Activated CD4-positive, alpha-beta memory T cell treated with anti-CD3 and anti-CD28 coated beads for 36 hours (primary cell): Measurements from ENCODE around the gene SLC23A2. TPM values are rescaled to one million over a fixed set of nuclear protein-coding genes. Genes with fewer than 3 reads are reported as not detected.
"Not testable (repeated sequence)": the region's sequence is repeated elsewhere in the genome, so short reads cannot be mapped to it uniquely, and the experiment has no call there.

Source experiments
- CTCF ChIA-PET: fragments of 350-600 bp; sonication (Branson Sonifier 250); formaldehyde crosslinking; loops from one replicate; lab custom pipeline; 2021; ENCODE audit warnings: antibody characterized with exemption, inconsistent platforms; lab: Charles Lee
- POLR2A ChIA-PET: fragments of 350-600 bp; sonication (Branson Sonifier 250); formaldehyde crosslinking; loops from one replicate; lab custom pipeline; 2021; ENCODE audit warnings: antibody characterized with exemption; lab: Charles Lee
- DNase-seq: peaks from one replicate; pipeline ENCODE4 v3.0.0-alpha.2; 2020
- H3K27ac Mint-ChIP-seq: one replicate; pipeline ENCODE4 v1.8.0; 2021; ENCODE audit warnings: mixed read lengths
- H3K27me3 Mint-ChIP-seq: one replicate; pipeline ENCODE4 v1.8.0; 2021; ENCODE audit warnings: mixed read lengths
- H3K36me3 Mint-ChIP-seq: one replicate; pipeline ENCODE4 v1.8.0; 2021; ENCODE audit warnings: mixed read lengths
- H3K4me1 Mint-ChIP-seq: one replicate; pipeline ENCODE4 v1.8.0; 2021; ENCODE audit warnings: low read depth, mixed read lengths
- H3K4me3 Mint-ChIP-seq: one replicate; pipeline ENCODE4 v1.8.0; 2021; ENCODE audit warnings: mild to moderate bottlenecking, mixed read lengths
- H3K9me3 Mint-ChIP-seq: one replicate; pipeline ENCODE4 v1.8.0; 2021; ENCODE audit warnings: mixed read lengths
- intact Hi-C: fragments of 100-400 bp; cut with micrococcal nuclease; formaldehyde crosslinking; loops from one replicate; pipeline ENCODE4 v1.15.1; 2023
- total RNA-seq, 2 experiments: library from RNA; stranded (reverse); gene quantifications; one replicate each; pipeline ENCODE4 v1.2.3, GENCODE V29; 2021

Gene SLC23A2
- total RNA-seq, 2 experiments from 2014 or later = 14.0 to 14.9 TPM

DNA sequence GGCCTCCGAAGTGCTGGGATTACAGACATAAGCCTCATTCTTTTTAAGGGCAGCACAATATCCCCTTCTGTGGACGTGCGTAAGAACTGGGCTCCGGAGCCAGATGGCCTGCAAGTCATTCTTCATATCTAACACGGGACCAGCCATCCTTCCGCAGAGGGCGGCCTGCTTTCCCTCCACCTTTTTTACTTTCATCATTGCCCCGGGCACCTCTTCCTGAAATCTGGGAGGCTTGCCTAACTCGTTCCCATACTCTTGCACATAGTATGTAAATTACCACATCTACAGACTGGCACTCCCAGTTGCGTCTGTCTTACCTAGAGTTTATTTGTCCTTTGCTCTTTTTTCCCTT is 29.9 kb upstream of the SLC23A2 start:
- ChIA-PET POLR2A (no interaction called here), CTCF (no interaction called here)
- no peak overlapping the region for H3K4me3 Mint-ChIP-seq
- no peak overlapping the region for H3K27ac Mint-ChIP-seq
- no peak for DNase-seq
- H3K4me1 Mint-ChIP-seq = no peaks in the 10 kb centered on the region
- no peaks in the 10 kb centered on the region for H3K36me3 Mint-ChIP-seq
- no peaks in the 10 kb centered on the region for H3K9me3 Mint-ChIP-seq
- H3K27me3 Mint-ChIP-seq = no peaks in the 10 kb centered on the region
- intact Hi-C loops = no loop called here

DNA sequence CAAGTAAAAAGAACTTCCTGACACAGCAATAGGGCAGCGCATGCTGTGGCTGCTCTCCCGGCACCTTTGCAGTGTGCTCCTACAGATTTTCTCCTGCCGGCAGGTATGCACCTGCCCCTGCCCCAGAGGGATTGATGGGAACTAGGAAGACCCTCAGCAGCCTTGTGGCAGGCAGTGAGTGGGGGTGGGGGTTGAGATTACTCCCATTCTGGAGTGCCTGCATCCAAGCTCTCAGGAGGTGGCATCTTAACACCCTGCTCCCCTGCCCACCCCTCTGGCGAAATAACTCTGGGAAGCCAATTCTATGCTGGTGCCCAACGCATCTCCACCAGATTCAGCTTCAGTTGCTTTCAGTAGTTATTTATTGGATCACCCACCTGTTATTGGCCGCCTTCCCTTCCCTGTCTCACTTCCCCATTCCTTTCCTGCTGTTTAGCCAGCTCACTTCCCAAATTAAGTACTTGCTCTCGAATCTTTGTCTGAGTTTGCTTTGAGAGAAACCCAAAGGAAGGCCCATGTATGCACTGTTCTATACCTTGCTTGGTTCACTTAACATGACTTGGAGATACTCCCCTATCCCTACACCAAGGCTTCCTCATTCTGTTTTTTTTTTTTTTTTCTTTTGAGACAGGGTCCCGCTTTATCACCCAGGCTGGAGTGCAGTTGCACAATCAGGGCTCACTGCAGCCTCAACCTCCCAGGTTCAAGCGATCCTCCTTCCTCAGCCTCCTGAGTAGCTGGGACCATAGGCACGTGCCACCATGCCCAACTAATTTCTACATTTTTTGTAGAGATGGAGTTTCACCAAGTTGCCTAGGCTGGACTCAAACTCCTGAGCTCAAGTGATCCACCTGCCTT is 29.3 kb upstream of the SLC23A2 start:
- ChIA-PET POLR2A (no interaction called here), CTCF (interaction anchor here (0.6 kb wide), 1 partner anchor 70 kb away, joined by 3 read pairs; no protein-coding TSS in a partner anchor)
- H3K4me1 Mint-ChIP-seq = no peaks in the 10 kb centered on the region
- no peaks in the 10 kb centered on the region for H3K36me3 Mint-ChIP-seq
- intact Hi-C loops = no loop called here
- H3K4me3 Mint-ChIP-seq = no peak overlapping the region
- DNase-seq = no peak
- H3K27ac Mint-ChIP-seq = no peak overlapping the region
- H3K9me3 Mint-ChIP-seq = no peaks in the 10 kb centered on the region
- H3K27me3 Mint-ChIP-seq = no peaks in the 10 kb centered on the region

DNA sequence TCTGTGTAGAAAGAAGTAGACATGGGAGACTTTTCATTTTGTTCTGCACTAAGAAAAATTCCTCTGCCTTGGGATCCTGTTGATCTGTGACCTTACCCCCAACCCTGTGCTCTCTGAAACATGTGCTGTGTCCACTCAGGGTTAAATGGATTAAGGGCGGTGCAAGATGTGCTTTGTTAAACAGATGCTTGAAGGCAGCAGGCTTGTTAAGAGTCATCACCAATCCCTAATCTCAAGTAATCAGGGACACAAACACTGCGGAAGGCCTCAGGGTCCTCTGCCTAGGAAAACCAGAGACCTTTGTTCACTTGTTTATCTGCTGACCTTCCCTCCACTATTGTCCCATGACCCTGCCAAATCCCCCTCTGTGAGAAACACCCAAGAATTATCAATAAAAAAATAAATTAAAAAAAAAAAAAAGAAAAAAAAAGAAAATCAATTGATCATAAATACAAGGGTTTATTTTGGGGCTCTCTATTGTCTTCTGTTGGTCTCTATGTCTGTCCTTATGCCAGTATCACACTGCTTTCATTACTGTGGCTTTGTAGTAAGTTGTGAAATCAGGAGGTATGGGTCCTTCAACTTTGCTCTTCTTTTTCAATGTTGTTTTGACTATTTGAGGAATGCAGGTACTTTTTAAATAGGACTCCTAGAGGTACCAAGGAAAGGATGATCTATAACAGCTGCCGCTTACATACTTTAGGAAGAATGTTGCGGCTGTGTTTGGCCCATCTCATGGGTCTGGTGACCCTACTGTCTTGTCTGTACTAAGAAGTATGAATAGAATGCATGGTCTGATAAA is 27.1 kb upstream of the SLC23A2 start:
- POLR2A ChIA-PET, H3K4me1 Mint-ChIP-seq, H3K4me3 Mint-ChIP-seq, H3K36me3 Mint-ChIP-seq, H3K27me3 Mint-ChIP-seq, DNase-seq, H3K27ac Mint-ChIP-seq, intact Hi-C loops, CTCF ChIA-PET, H3K9me3 Mint-ChIP-seq: not testable (repeated sequence)

DNA sequence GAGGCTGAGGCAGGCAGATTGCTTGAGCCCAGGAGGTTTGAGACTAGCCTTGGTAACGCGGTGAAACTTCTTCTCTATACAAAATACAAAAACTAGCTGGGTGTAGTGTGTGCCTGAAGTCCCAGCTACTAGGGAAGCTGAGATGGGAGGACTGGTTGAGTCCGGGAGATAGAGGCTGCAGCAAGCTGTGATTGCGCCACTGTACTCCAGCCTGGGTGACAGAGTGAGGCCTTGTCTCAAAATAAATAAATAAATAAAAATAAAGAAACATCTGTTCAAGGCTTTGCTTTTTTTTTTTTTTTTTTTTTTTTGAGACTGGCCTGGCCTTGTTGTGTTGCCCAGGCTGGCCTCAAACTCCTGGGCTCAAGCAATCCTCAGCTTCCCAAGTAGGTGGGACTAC is 23.7 kb upstream of the SLC23A2 start:
- H3K4me3 Mint-ChIP-seq = no peak overlapping the region
- H3K36me3 Mint-ChIP-seq = no peaks in the 10 kb centered on the region
- intact Hi-C loops = no loop called here
- no peak overlapping the region for H3K27ac Mint-ChIP-seq
- H3K27me3 Mint-ChIP-seq = no peaks in the 10 kb centered on the region
- POLR2A ChIA-PET = no interaction called here
- H3K4me1 Mint-ChIP-seq = no peaks in the 10 kb centered on the region
- no peaks in the 10 kb centered on the region for H3K9me3 Mint-ChIP-seq
- DNase-seq = no peak
- CTCF ChIA-PET = no interaction called here

DNA sequence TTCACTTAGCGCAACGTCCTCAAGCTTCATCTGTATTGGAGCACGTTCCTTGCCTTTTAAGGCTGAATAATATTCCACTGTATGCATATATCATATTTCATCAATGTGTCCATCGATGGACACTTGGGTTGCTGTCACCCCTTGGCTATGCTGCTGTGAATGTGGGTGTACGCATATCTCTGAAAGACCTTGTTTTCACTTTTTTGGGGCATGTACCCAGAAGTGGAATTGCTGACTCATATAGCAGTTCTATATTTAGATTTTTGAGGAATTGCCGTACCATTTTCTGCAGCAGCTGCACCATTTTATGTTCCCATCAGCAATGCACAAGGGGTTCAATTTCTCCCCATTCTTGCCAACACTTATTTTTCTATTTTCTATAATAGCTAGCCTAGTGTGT is 22.8 kb upstream of the SLC23A2 start:
- POLR2A ChIA-PET = no interaction called here

DNA sequence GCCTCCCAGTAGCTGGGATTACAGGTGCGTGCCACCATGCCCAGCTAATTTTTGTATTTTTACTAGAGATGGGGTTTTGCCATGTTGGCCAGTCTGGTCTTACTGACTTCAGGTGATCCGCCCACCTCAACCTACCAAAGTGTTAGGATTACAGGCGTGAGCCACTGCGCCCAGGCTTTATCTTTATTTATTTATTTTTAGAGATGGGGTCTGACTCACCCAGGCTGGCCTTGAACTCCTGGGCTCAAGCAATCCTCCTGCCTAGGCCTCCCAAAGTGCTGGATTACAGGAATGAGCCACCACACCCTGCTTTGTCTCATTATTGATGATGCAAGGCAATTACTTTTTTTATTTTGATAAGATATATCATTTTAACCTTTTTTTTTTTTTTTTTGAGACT is 21.9 kb upstream of the SLC23A2 start:
- intact Hi-C loops, H3K36me3 Mint-ChIP-seq, H3K9me3 Mint-ChIP-seq, POLR2A ChIA-PET, DNase-seq, H3K4me3 Mint-ChIP-seq, H3K27ac Mint-ChIP-seq, H3K4me1 Mint-ChIP-seq, H3K27me3 Mint-ChIP-seq, CTCF ChIA-PET: not testable (repeated sequence)

More for the DNA sequence above, 22.8 kb upstream of the SLC23A2 start:
- Mint-ChIP-seq H3K36me3 (no peaks in the 10 kb centered on the region), H3K27ac (no peak overlapping the region), H3K27me3 (no peaks in the 10 kb centered on the region), H3K4me3 (no peak overlapping the region), H3K9me3 (no peaks in the 10 kb centered on the region), H3K4me1 (no peaks in the 10 kb centered on the region)
- CTCF ChIA-PET = no interaction called here
- intact Hi-C loops = no loop called here
- no peak for DNase-seq

DNA sequence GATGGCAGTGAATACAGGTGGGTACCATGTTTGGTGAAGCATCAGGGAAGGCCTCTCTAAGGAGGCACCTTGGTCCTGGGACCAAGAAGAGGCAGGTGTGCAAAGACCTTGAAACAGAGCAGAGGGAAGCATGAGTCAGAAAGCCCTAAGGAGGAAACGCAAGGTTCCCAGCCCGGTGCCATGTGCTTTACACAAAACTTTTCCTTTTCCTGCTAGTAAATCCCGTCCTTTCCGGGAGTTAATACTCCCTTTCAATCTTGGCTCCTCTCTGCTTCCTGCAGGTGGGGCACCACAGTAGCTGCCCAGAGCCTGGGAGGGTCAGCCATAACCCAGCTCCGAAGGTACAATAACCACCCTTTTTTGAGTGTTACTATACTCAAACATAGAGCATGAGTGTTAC is 19.4 kb upstream of the SLC23A2 start:
- POLR2A ChIA-PET = no interaction called here
- no peak for DNase-seq
- Mint-ChIP-seq H3K9me3 (no peaks in the 10 kb centered on the region), H3K4me3 (no peak overlapping the region), H3K4me1 (no peaks in the 10 kb centered on the region), H3K27me3 (no peaks in the 10 kb centered on the region), H3K27ac (no peak overlapping the region), H3K36me3 (no peaks in the 10 kb centered on the region)
- CTCF ChIA-PET = no interaction called here
- intact Hi-C loops = no loop called here

DNA sequence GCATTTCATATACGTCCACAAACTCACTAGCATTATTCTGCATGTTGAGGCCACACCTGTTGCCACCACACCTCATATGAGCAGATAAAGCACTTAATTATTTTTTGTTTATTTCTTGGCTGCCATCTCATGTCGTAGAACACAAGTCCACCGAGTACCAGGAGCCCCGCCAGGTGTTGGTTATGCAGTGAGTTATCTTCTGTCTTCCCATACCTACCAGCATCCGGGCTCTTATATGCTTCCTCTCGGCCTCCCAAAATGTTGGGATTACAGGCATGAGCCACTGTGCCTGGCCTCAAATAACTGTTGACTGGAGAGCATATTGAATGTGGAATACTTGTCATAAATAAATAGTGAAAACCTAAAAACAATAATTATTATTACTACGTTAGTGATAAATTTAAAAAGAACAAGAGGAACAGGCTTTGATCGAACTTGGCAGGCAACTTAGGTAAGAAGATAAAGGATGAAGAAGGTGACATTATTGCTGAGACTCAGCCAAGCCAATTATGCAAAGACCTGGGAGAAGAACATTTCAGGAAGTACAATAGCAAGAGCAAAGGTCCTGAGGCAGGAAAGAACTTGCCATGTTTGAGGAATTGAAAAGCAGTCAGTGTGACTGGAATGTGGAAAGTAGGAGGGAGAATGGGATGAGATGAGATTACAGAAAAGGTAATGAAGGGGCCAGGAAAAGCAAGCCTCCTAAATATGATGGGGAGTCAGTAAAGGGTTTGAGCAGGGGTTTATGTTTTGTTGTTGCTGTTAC is 12.6 kb upstream of the SLC23A2 start:
- H3K4me3 Mint-ChIP-seq = no peak overlapping the region

DNA sequence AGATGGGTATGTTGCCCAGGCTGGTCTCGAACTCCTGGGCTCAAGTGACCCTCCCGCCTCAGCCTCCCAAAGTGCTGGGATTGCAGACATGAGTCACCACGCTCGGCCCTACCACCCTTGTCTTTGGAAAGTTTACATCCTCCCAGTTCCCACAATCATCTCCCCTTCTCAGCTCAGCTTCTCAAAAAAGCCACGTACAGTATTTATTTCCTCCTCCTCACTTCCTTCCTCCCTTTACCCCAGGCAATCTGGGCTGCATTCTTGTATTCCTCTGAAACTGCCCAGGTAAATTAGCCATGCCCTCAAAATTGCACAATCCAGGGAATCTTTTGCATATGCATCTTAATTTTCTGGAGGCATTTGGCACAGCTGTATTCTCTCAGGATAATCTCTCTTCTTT is 7.4 kb upstream of the SLC23A2 start:
- no peak overlapping the region for H3K27ac Mint-ChIP-seq
- ChIA-PET CTCF (interaction anchor here (0.7 kb wide), 1 partner anchor 9 kb away, joined by 3 read pairs; no protein-coding TSS in a partner anchor), POLR2A (no interaction called here)
- no peak for DNase-seq
- H3K36me3 Mint-ChIP-seq = no peaks in the 10 kb centered on the region
- no peaks in the 10 kb centered on the region for H3K27me3 Mint-ChIP-seq
- no peaks in the 10 kb centered on the region for H3K9me3 Mint-ChIP-seq
- H3K4me3 Mint-ChIP-seq = no peak overlapping the region
- peaks cover 9% of the 10 kb centered on the region for H3K4me1 Mint-ChIP-seq
- intact Hi-C loops = no loop called here

More for the DNA sequence above, 12.6 kb upstream of the SLC23A2 start:
- ChIA-PET CTCF (no interaction called here), POLR2A (no interaction called here)
- no peak for DNase-seq
- Mint-ChIP-seq H3K4me1 (peaks cover 3% of the 10 kb centered on the region), H3K36me3 (no peaks in the 10 kb centered on the region), H3K27me3 (no peaks in the 10 kb centered on the region), H3K9me3 (no peaks in the 10 kb centered on the region), H3K27ac (no peak overlapping the region)
- intact Hi-C loops = no loop called here

DNA sequence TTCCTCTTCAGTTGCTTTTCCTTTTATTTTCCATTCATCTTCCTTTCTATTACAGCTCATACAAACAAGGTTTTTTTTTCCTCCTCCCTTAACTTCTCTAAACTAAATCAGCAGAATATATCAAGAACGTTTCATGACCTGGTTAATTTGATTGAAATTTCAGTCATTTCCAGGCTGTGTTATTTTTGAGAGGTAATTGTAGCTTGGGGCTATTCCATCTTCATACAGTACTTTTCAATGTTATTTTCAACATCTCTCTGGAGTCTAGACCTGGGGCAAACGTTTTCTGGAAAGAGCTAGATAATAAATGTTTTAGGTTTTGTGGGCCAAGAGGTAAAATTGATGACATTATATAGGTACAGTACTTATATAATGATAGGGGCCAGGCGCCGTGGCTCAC is 4.0 kb upstream of the SLC23A2 start:
- Mint-ChIP-seq H3K4me1 (peaks cover 17% of the 10 kb centered on the region), H3K36me3 (no peaks in the 10 kb centered on the region), H3K27me3 (no peaks in the 10 kb centered on the region), H3K27ac (no peak overlapping the region), H3K4me3 (no peak overlapping the region), H3K9me3 (no peaks in the 10 kb centered on the region)
- ChIA-PET POLR2A (no interaction called here), CTCF (interaction anchor here (0.7 to 1.4 kb wide), 2 partner anchors 27 to 401 kb away, joined by 3 read pairs; no protein-coding TSS in a partner anchor)
- no peak for DNase-seq
- intact Hi-C loops = no loop called here

DNA sequence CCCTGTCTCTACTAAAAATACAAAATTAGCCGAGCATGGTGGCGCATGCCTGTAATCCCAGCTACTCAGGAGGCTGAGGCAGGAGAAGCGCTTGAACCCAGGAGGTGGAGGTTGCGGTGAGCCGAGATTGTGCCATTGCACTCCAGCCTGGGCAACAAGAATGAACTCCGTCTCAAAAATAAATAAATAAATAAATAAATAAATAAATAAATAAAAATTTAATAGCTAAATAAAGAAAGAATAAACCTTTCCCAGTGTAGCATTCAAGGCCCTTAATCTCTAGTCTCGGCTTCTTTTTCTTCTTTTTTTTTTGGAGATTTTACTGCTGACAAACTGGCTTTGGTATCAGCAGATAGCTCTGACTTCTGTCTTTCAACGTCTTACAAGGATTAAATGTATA is 3.5 kb upstream of the SLC23A2 start:
- H3K4me3 Mint-ChIP-seq, H3K27me3 Mint-ChIP-seq, H3K27ac Mint-ChIP-seq, H3K9me3 Mint-ChIP-seq, DNase-seq, POLR2A ChIA-PET, H3K36me3 Mint-ChIP-seq: not testable (repeated sequence)
- peaks cover 21% of the 10 kb centered on the region for H3K4me1 Mint-ChIP-seq
- CTCF ChIA-PET = interaction anchor here (0.7 to 1.4 kb wide), 3 partner anchors 27 to 401 kb away, joined by 3 to 5 read pairs (median 3); no protein-coding TSS in a partner anchor
- intact Hi-C loops = loop anchor here (5.0 kb wide), 1 partner anchor 193 kb away; no protein-coding TSS in a partner anchor

DNA sequence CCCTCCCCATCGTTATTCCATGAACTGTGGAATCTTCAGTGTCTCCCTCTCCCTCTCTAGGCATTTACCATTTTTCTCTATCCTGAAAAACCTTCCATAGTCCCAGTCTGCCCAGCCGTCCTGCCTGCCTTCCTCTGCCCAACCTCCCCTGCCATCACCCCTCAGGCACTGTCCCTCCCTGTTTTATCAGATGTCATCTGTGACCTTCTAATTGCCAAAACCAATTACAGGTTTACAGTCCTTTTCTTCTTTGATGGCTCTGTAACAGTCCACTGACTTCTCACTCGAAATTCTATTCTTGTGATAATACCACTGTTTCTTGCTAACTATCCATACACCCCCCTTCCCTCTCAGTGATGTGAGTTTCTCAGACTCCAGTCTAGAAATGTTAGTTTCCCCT is 2.3 kb upstream of the SLC23A2 start:
- POLR2A ChIA-PET = no interaction called here
- no peaks in the 10 kb centered on the region for H3K9me3 Mint-ChIP-seq
- DNase-seq = no peak
- H3K27me3 Mint-ChIP-seq = no peaks in the 10 kb centered on the region
- H3K4me3 Mint-ChIP-seq = no peak overlapping the region
- intact Hi-C loops = loop anchor here (5.0 kb wide), 1 partner anchor 191 kb away; no protein-coding TSS in a partner anchor
- peaks cover 2% of the 10 kb centered on the region for H3K36me3 Mint-ChIP-seq
- peaks cover 23% of the 10 kb centered on the region for H3K4me1 Mint-ChIP-seq
- CTCF ChIA-PET = no interaction called here
- no peak overlapping the region for H3K27ac Mint-ChIP-seq
